Myometrial cell (primary cell): ENCODE measurements around the gene CCDC71. TPM values are rescaled to one million over a fixed set of nuclear protein-coding genes. Genes with fewer than 3 reads are reported as not detected.

Experiments
- total RNA-seq: library from RNA; depleted of rRNA; stranded (reverse); fragments of >200 nt; gene quantifications from 2 replicates; pipeline ENCODE4 v1.2.3, GENCODE V29; 2015

CCDC71 gene
- 31.9 and 41.5 TPM in 2 replicates for total RNA-seq

DNA sequence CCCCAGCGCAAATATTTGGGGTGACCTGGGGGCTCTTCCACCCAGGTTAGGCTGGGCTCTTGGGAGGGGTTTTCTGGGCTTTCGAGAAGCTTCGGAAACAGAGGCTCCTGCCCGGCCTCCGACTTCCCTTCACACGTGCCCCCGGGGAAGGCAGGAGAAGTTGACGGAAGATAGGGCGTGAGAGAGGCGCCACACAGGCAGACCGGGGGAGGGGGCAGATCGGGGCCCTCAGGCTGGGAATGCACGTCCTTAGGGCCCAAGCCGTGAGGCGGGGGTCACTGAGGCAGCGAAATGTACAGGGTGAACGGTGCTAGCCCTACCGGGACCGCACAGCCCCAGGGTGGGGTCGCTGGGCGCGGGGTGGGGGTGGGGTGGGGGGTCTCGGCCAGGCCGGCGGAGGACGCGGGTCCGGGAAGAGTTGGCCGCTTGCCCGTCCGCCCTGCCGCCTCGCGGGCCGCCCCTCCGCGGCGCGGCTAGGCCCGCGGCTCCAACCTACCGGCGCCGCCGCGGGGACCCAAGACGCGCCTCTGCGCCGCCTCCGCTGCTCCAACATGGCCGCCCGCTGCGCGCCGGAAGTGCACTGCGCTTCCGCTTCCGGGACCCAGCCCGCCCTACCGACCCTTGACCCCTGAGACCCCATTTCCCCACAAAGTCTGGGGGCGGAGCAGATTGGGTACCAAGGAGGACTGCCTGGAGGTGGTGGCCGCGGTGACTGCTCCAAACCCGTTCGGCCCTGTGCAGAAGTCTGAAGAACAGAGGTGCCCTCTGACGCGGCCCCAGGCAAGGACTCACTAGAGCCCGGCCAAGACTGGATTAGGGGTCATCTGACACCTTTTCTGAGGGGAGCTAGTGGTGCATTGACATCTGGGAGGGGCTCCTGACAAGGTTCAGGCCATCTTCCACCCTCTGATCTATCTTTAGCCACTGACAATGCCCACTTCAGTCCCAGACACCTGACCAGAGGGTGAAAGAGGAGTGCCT lies at the start of gene CCDC71:
CCDC71 (minus strand) TSS at position 561 of the 981 bp plus-strand sequence. CDS start 2,123 bp downstream, outside the sequence.

DNA sequence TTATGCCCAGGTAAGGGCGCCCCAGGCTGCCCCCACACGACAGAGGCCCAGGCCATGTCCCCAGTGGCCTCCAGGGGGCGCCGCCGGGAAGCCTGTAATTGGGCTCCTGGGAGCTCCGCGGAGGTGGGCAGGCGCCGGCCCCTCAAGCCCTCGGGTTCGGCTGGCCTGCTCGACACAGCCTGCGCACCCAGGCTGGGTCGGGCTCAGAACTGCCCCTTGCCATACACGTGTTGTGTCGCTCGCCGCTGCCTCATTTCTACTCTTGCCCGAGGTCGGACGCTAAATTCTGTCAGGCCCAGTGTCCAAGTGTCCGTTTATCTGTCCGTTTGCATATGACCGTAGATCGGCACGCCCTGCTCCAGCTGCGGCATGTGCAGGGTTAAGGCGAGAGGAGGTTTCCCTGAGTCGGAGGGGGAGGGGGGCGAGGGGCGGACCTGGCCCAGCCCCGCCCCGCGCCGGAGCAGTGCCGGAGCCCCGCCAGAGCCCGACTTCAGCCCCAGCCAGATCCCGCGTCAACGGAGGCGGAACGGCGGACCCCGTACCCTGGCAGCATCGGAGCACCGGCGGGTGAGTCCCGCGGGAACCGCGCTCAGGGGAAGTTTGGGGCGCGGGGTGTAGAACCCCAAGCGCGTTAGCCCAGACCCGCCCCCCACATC lies 5.1 kb upstream of the CCDC71 start, which contains the start of gene KLHDC8B:
KLHDC8B (plus strand) TSS at position 480 of the 656 bp plus-strand sequence. CDS start 1,172 bp downstream, outside the sequence.

DNA sequence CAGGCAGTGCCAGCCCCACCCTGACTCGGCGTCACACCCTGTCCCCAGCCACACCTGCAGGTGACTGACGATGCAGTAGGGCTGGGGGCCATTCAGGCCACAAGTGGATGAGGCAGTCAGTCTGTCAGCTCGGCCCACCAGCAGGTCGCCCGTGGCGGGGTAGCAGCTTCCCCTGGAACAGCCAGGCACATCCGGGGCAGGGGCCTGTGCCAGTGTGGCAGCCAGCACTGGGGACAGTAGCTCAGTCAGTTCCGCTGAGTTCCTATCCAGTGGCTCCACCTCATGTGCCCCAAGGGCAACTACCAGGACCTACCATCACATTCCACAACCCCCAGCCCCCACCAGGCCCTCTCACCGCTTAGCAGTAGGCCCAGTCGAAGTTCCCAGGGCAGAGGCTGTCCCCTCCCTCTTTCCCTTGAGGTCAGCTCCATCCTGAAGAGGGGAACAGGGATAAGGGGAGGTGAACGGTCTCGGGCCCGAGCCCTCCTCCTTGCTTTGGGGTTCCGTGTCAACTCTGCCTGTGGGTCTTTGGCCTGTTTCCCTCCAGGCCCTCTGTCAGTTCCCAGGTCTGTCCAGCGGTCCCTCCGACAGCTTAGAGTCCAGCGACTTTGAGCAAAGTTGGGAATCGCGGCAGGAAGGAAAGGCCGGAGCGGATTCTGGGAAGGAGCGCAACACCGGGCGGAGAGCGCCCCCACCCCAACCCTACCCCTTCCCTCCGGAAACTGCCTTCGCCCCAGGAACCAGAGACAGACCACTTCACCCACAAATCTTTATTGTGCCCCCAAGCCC lies 33.5 kb downstream of the CCDC71 start, which contains the start of gene LAMB2:
LAMB2 (minus strand) TSS at position 614 of the 789 bp plus-strand sequence; CDS start at position 431, 183 bp downstream.

DNA sequence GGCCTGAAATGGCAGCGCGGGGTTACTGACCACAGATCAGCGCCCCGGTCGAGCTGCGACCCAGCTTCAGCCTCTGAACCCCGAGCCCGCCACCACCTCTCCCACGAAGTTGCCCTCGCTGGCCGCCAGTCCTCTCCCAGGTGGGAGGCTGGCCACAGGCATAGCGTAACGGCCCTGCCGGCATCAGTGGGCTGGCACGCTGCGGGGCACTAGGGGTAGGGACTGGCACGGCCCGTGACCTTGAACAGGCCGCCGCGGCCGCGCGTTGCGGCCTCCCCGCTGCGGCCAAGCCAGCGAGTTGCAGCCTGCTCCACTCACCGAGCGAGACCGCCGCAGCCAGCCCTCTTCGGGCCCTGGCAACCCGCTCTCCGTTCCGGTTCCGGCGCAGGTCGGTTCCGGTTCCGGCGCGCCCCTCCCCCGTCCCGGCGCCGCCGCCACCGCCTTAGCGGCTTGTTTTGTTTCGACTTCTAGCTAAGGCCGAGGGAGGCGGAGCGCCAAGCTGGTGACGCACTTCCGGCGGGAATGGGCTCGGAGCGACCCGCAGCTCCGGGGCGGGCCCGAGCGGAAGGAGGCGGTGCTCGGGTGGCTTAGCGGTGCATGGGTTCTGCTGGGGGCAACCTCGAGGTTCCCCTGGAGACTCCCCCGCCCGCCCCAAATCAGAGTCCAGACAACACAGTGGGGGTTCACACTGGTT lies 45.5 kb downstream of the CCDC71 start, which contains the start of gene USP19:
USP19 (minus strand) TSS at position 386 of the 694 bp plus-strand sequence. CDS start 1,678 bp downstream, outside the sequence.

Other genes with a start within 250 kb of the CCDC71 start
- 55.4 and 59.5 TPM in 2 replicates for gene ARIH2, start 247.5 kb downstream of the CCDC71 start, total RNA-seq
- gene P4HTM, start 176.1 kb downstream of the CCDC71 start, total RNA-seq = 18.6 and 45.3 TPM in 2 replicates
- 65.4 and 78.0 TPM in 2 replicates for gene WDR6, start 158.9 kb downstream of the CCDC71 start, total RNA-seq
- gene DALRD3, start 147.8 kb downstream of the CCDC71 start, total RNA-seq = 73.7 and 76.4 TPM in 2 replicates
- 157 and 201 TPM in 2 replicates for gene NDUFAF3, start 144.2 kb downstream of the CCDC71 start, total RNA-seq
- gene IMPDH2, start 136.9 kb downstream of the CCDC71 start, total RNA-seq = 293 and 325 TPM in 2 replicates
- 59.0 and 107 TPM in 2 replicates for gene QRICH1, start 72.3 kb downstream of the CCDC71 start, total RNA-seq
- gene QARS1, start 61.6 kb downstream of the CCDC71 start, total RNA-seq = 328 and 334 TPM in 2 replicates
- 44.8 and 47.3 TPM in 2 replicates for gene USP19, start 45.5 kb downstream of the CCDC71 start, total RNA-seq
- gene LAMB2, start 33.3 kb downstream of the CCDC71 start, total RNA-seq = 358 and 359 TPM in 2 replicates
- 13.5 and 17.7 TPM in 2 replicates for gene KLHDC8B, start 5.3 kb upstream of the CCDC71 start, total RNA-seq
- 0.71 and 1.7 TPM in 2 replicates for gene C3orf62, start 110.9 kb upstream of the CCDC71 start, total RNA-seq
- gene USP4, start 173.7 kb upstream of the CCDC71 start, total RNA-seq = 9.8 and 9.9 TPM in 2 replicates
- 712 and 893 TPM in 2 replicates for gene GPX1, start 192.0 kb upstream of the CCDC71 start, total RNA-seq
- gene RHOA, start 245.6 kb upstream of the CCDC71 start, total RNA-seq = 645 and 802 TPM in 2 replicates
- 22.5 and 45.3 TPM in 2 replicates for gene TCTA, start 246.1 kb upstream of the CCDC71 start, total RNA-seq